ENCODE measurements around the gene SLC9A7. TPM values are rescaled to one million over a fixed set of nuclear protein-coding genes. Genes with fewer than 3 reads are reported as not detected.

The SLC9A7 gene
- total and polyA plus RNA-seq, 2 donors from 2014 or later = 2.4 to 16.1 TPM

GRCh38 chrX:46694549-46694948, 64.4 kb downstream of the SLC9A7 start:
- Histone ChIP-seq H3K9me3 (ENCODE audit: control insufficient read depth in 2 of 3, insufficient read depth in 1 of 3, low read length in 3 of 3) (no peaks in the 10 kb centered on the region), H3K27me3 (ENCODE audit: control insufficient read depth, insufficient read depth, low read length) (no peaks in the 10 kb centered on the region), H3K4me1 (ENCODE audit: control insufficient read depth in 2 of 3, insufficient read depth in 2 of 3, low read depth in 1 of 3, low read length in 3 of 3) (no peaks in the 10 kb centered on the region), H3K27ac (ENCODE audit: low read depth in 2 of 2, low read length in 2 of 2) (no peak overlapping the region), H3K4me3 (ENCODE audit: low read length in 3 of 3) (no peak overlapping the region), H3K36me3 (ENCODE audit: control insufficient read depth in 2 of 3, insufficient read depth in 3 of 3, low read length in 3 of 3) (no peaks in the 10 kb centered on the region), H3K9ac (ENCODE audit: low read length in 3 of 3) (no peak overlapping the region)
- FAIRE-seq = no peak
- no peak for TF ChIP-seq CTCF (IDR thresholded peaks at IDR 0.05; ENCODE audit: borderline replicate concordance, extremely low read depth, insufficient read depth)
- intact Hi-C loops (cut with DNase I) = no loop called here
- DNase-seq = no peak

GRCh38 chrX:46693149-46693548, 65.8 kb downstream of the SLC9A7 start:
- no peak for FAIRE-seq

GRCh38 chrX:46690818-46691217, 68.1 kb downstream of the SLC9A7 start:
- intact Hi-C loops (cut with DNase I) = no loop called here
- Histone ChIP-seq H3K36me3 (ENCODE audit: control insufficient read depth in 2 of 3, insufficient read depth in 3 of 3, low read length in 3 of 3) (no peaks in the 10 kb centered on the region), H3K4me3 (ENCODE audit: low read length in 3 of 3) (no peak overlapping the region), H3K9me3 (ENCODE audit: control insufficient read depth in 2 of 3, insufficient read depth in 1 of 3, low read length in 3 of 3) (no peaks in the 10 kb centered on the region), H3K27ac (ENCODE audit: low read depth in 2 of 2, low read length in 2 of 2) (no peak overlapping the region), H3K4me1 (ENCODE audit: control insufficient read depth in 2 of 3, insufficient read depth in 2 of 3, low read depth in 1 of 3, low read length in 3 of 3) (no peaks in the 10 kb centered on the region), H3K9ac (ENCODE audit: low read length in 3 of 3) (no peak overlapping the region), H3K27me3 (ENCODE audit: control insufficient read depth, insufficient read depth, low read length) (no peaks in the 10 kb centered on the region)
- DNase-seq (no peak), FAIRE-seq (no peak)
- TF ChIP-seq CTCF (IDR thresholded peaks at IDR 0.05; ENCODE audit: borderline replicate concordance, extremely low read depth, insufficient read depth) = no peak

More at GRCh38 chrX:46693149-46693548, 65.8 kb downstream of the SLC9A7 start:
- TF ChIP-seq CTCF (IDR thresholded peaks at IDR 0.05; ENCODE audit: borderline replicate concordance, extremely low read depth, insufficient read depth) = no peak
- H3K36me3 ChIP-seq (ENCODE audit: control insufficient read depth in 2 of 3, insufficient read depth in 3 of 3, low read length in 3 of 3) = no peaks in the 10 kb centered on the region
- no peak overlapping the region for H3K4me3 ChIP-seq (ENCODE audit: low read length in 3 of 3)
- H3K9ac ChIP-seq (ENCODE audit: low read length in 3 of 3) = no peak overlapping the region
- H3K27me3 ChIP-seq (ENCODE audit: control insufficient read depth, insufficient read depth, low read length) = no peaks in the 10 kb centered on the region
- H3K4me1 ChIP-seq (ENCODE audit: control insufficient read depth in 2 of 3, insufficient read depth in 2 of 3, low read depth in 1 of 3, low read length in 3 of 3) = no peaks in the 10 kb centered on the region
- no peaks in the 10 kb centered on the region for H3K9me3 ChIP-seq (ENCODE audit: control insufficient read depth in 2 of 3, insufficient read depth in 1 of 3, low read length in 3 of 3)
- no peak overlapping the region for H3K27ac ChIP-seq (ENCODE audit: low read depth in 2 of 2, low read length in 2 of 2)
- intact Hi-C loops (cut with DNase I) = no loop called here
- DNase-seq = no peak

- no peaks in the 10 kb centered on the region for H3K9me3 ChIP-seq (ENCODE audit: control insufficient read depth in 2 of 3, insufficient read depth in 1 of 3, low read length in 3 of 3)
- no peak overlapping the region for H3K9ac ChIP-seq (ENCODE audit: low read length in 3 of 3)
- H3K36me3 ChIP-seq (ENCODE audit: control insufficient read depth in 2 of 3, insufficient read depth in 3 of 3, low read length in 3 of 3) = no peaks in the 10 kb centered on the region
- no peaks in the 10 kb centered on the region for H3K4me1 ChIP-seq (ENCODE audit: control insufficient read depth in 2 of 3, insufficient read depth in 2 of 3, low read depth in 1 of 3, low read length in 3 of 3)
- H3K27ac ChIP-seq (ENCODE audit: low read depth in 2 of 2, low read length in 2 of 2) = no peak overlapping the region
- no peak overlapping the region for H3K4me3 ChIP-seq (ENCODE audit: low read length in 3 of 3)
- TF ChIP-seq CTCF (IDR thresholded peaks at IDR 0.05; ENCODE audit: borderline replicate concordance, extremely low read depth, insufficient read depth) = no peak
- H3K27me3 ChIP-seq (ENCODE audit: control insufficient read depth, insufficient read depth, low read length) = no peaks in the 10 kb centered on the region
- intact Hi-C loops (cut with DNase I) = no loop called here
- FAIRE-seq (no peak), DNase-seq (no peak)
Observed at GRCh38 chrX:46687619-46688018, 71.3 kb downstream of the SLC9A7 start.
